Effector memory CD8-positive, alpha-beta T cell (primary cell): ENCODE measurements around the gene THSD4.

Experiments used
- ATAC-seq: fragments of 150-1000 bp; cut with Tn5 transposase; replicated peaks from 2 replicates; pipeline ENCODE4 v1.10.0; 2021; ENCODE audit warnings: mild to moderate bottlenecking, moderate library complexity
- DNase-seq, 3 experiments: peaks; one replicate each; pipeline ENCODE4 v3.0.0; 2021
- H3K27ac Mint-ChIP-seq, 2 donors: one replicate each; pipeline ENCODE4 v1.8.0; 2022; ENCODE audit warnings: mild to moderate bottlenecking in 2 of 2, mixed read lengths in 2 of 2, moderate library complexity in 2 of 2
- H3K27me3 Mint-ChIP-seq, 2 donors: one replicate each; pipeline ENCODE4 v1.8.0; 2022; ENCODE audit warnings: mixed read lengths in 2 of 2
- H3K36me3 Mint-ChIP-seq: one replicate; pipeline ENCODE4 v1.8.0; 2022; ENCODE audit warnings: mild to moderate bottlenecking, moderate library complexity, mixed read lengths; ENCODE audit not compliant: insufficient read depth
- H3K4me1 Mint-ChIP-seq, 2 donors: one replicate each; pipeline ENCODE4 v1.8.0; 2022; ENCODE audit warnings: low read depth in 2 of 2, mixed read lengths in 2 of 2
- H3K4me3 Mint-ChIP-seq, 2 donors: one replicate each; pipeline ENCODE4 v1.8.0; 2022; ENCODE audit warnings: mild to moderate bottlenecking in 2 of 2, mixed read lengths in 2 of 2, moderate library complexity in 2 of 2
- H3K9me3 Mint-ChIP-seq, 2 donors: one replicate each; pipeline ENCODE4 v1.8.0; 2022; ENCODE audit warnings: mixed read lengths in 2 of 2

THSD4 gene

DNA sequence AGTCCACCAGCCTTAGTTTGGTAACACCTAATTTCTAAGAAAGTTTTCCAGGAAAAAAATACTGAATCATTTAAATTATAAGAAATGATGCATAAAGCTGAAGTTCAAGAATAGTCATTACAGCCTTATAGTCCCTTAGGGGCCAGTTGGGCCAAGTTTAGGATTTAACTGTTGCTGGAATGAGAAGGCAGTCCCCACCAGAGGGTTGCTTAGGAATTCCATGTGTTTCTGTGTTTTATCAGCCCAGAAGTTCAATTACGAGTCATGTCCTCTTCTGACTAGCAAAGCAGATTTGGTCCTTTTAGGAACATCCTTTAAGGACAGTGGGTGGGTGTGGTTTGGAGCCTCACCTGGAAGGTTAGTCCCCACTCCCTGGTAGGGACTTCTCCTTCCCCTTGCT lies 638.1 kb downstream of the THSD4 start:
- ATAC-seq, result no peak
- no peaks in the 10 kb centered on the region for H3K4me1 Mint-ChIP-seq
- H3K36me3 Mint-ChIP-seq, result peaks cover 2% of the 10 kb centered on the region
- peaks cover 18 to 29% of the 10 kb centered on the region in 2 donors for H3K27me3 Mint-ChIP-seq
- no peaks in the 10 kb centered on the region for H3K9me3 Mint-ChIP-seq
- no peak overlapping the region for H3K27ac Mint-ChIP-seq
- H3K4me3 Mint-ChIP-seq, result no peak overlapping the region
- DNase-seq, result no peak

DNA sequence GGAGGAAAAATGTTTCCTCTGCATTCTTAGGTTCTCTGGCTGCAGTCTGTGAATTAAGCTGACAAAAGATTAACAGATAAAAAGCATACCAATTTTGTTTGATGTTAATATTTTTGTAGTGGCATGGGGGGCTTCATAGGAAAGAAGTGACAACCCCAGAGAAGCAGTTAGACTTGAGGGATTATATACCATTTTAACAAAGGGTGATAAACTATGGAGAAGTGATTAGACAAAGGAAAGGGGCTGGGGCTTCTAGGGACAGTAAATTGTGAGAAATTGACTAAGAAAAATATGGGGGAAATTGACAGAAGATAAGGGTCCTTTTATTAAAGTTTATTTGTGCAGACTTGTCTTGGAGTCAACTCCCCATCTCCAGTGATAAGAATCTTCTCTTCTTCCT lies 639.4 kb downstream of the THSD4 start:
- H3K4me1 Mint-ChIP-seq, result no peaks in the 10 kb centered on the region

DNA sequence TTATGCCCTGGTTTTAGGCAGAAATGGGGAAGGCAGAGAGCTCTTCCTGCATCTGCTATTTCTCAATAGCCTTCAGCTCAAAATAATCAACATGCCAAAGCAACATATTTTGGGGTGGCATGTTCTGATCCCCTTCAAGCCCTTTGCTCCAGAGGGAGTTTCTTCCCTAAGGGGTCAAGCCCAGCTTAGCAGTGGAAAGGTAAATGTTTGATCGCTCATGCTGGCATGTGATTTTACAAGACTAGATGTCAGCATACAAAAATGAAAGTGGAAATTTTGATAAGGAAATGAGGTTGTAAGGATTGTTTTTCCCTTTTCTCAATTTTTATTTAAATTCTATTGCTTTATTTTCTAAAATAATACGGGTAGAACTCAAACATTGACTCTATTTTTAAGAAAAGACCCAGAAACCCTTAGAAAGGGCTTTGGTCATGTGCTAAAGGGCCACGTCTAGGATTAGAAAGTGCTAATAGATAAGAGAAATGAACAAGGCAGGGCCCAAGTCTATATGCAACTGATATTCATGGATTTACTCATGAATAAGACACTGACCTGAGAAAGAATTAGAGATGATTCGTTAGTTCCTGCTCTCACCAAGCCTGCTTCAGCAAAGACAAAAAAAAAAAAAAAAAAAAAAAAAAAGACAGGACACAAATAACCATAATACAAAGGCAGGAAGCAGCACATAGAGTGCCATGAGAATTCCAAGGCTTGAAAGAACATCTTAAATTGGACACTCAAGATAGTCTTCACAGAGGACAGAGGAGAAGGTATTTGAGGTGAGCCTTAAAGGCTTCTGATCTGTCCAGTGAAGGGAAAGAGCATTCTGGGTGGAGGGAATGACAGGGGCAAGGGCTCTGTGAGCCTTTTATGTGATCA lies 640.1 kb downstream of the THSD4 start:
- Mint-ChIP-seq H3K27ac (no peak overlapping the region), H3K27me3 (peaks cover 16 to 19% of the 10 kb centered on the region in 2 donors), H3K4me1 (no peaks in the 10 kb centered on the region), H3K9me3 (peaks cover under 1% of the 10 kb centered on the region in 2 donors), H3K36me3 (peaks cover 2% of the 10 kb centered on the region), H3K4me3 (no peak overlapping the region)
- no peak for DNase-seq
- ATAC-seq, result no peak

More for the DNA sequence above, 639.4 kb downstream of the THSD4 start:
- no peak for DNase-seq
- no peak overlapping the region for H3K27ac Mint-ChIP-seq
- no peak overlapping the region for H3K4me3 Mint-ChIP-seq
- no peak for ATAC-seq
- peaks cover 17 to 18% of the 10 kb centered on the region in 2 donors for H3K27me3 Mint-ChIP-seq
- H3K36me3 Mint-ChIP-seq, result peaks cover 2% of the 10 kb centered on the region
- no peaks in the 10 kb centered on the region for H3K9me3 Mint-ChIP-seq

DNA sequence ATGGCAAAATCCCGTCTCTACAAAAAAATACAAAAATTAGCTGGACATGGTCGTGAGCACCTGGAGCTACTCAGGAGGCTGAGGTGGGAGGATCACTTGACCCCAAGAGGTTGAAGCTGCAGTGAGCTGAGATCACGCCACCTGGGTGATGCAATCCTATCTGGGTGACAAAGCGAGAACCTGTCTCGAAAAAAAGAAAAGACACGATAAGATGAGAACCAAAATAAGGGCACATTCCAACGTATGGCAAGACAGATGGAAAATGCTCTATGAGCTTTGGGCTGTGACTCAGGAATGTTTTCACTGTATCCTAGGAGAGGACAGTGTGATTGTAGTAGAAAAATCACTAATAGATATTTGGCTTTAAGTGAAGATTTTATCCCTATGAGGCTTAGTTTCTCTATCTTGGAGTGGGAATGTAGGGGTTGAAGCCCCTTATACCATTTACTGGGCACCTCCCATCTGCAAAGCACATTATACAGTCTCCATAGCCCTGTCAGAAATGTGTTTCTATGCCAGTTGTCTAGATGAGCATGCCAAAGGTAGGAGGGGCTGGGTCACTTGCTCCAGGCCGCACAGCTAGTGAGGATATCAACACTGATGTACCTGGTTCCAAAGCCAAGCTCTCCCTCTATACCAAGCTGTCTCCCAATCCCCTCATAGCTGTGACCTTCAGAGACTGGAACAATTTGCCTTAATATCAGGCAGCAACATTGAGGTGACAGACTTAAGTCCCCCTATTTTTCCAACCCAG lies 641.5 kb downstream of the THSD4 start:
- H3K9me3 Mint-ChIP-seq, result peaks cover 3 to 11% of the 10 kb centered on the region in 2 donors
- no peak overlapping the region for H3K4me3 Mint-ChIP-seq
- DNase-seq, result no peak
- peaks cover 10 to 15% of the 10 kb centered on the region in 2 donors for H3K27me3 Mint-ChIP-seq
- H3K4me1 Mint-ChIP-seq, result no peaks in the 10 kb centered on the region
- no peaks in the 10 kb centered on the region for H3K36me3 Mint-ChIP-seq
- H3K27ac Mint-ChIP-seq, result no peak overlapping the region
- ATAC-seq, result no peak

GRCh38 chr15:71757741-71758530 lies 642.7 kb downstream of the THSD4 start:
- DNase-seq, result no peak
- Mint-ChIP-seq H3K36me3 (no peaks in the 10 kb centered on the region), H3K27ac (no peak overlapping the region), H3K27me3 (peaks cover 10 to 15% of the 10 kb centered on the region in 2 donors), H3K9me3 (peaks cover 3 to 11% of the 10 kb centered on the region in 2 donors), H3K4me3 (no peak overlapping the region), H3K4me1 (no peaks in the 10 kb centered on the region)
- no peak for ATAC-seq

DNA sequence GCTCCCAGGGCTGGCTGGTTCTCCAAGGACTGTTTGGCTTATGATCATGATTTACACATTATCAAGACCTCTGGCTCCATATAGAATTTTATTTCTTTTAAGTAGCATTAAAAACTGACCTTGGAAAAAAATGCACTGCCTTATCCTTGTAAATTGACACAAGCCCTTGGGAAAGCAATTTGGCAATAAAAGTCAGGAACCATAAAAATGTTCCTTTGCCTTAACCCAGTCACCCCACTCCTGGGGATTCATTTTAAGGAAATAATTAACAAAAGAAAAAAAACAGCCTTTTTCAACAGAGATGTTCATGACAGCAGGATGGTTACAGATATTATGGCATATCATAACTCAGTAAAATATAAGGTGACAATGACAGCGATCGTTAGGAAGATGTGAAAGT lies 643.4 kb downstream of the THSD4 start:
- no peak overlapping the region for H3K27ac Mint-ChIP-seq
- ATAC-seq (no peak), DNase-seq (no peak)
- peaks cover 3 to 11% of the 10 kb centered on the region in 2 donors for H3K9me3 Mint-ChIP-seq
- H3K4me1 Mint-ChIP-seq, result no peaks in the 10 kb centered on the region
- no peaks in the 10 kb centered on the region for H3K36me3 Mint-ChIP-seq
- no peak overlapping the region for H3K4me3 Mint-ChIP-seq
- peaks cover 10 to 15% of the 10 kb centered on the region in 2 donors for H3K27me3 Mint-ChIP-seq

GRCh38 chr15:71760852-71761251 lies 645.6 kb downstream of the THSD4 start:
- Mint-ChIP-seq H3K9me3 (peaks cover 3 to 11% of the 10 kb centered on the region in 2 donors), H3K27me3 (peaks cover 9 to 22% of the 10 kb centered on the region in 2 donors), H3K27ac (no peak overlapping the region), H3K4me1 (no peaks in the 10 kb centered on the region), H3K4me3 (no peak overlapping the region), H3K36me3 (no peaks in the 10 kb centered on the region)
- ATAC-seq, result no peak
- no peak for DNase-seq

GRCh38 chr15:71761649-71762048 lies 646.4 kb downstream of the THSD4 start:
- no peak overlapping the region for H3K4me3 Mint-ChIP-seq
- ATAC-seq, result no peak
- peaks cover 10 to 26% of the 10 kb centered on the region in 2 donors for H3K27me3 Mint-ChIP-seq
- peaks cover 3 to 11% of the 10 kb centered on the region in 2 donors for H3K9me3 Mint-ChIP-seq
- H3K4me1 Mint-ChIP-seq, result no peaks in the 10 kb centered on the region
- H3K36me3 Mint-ChIP-seq, result no peaks in the 10 kb centered on the region
- no peak for DNase-seq
- H3K27ac Mint-ChIP-seq, result no peak overlapping the region

- no peaks in the 10 kb centered on the region for H3K9me3 Mint-ChIP-seq
- ATAC-seq (no peak), DNase-seq (no peak)
- H3K4me3 Mint-ChIP-seq, result no peak overlapping the region
- H3K36me3 Mint-ChIP-seq, result no peaks in the 10 kb centered on the region
- H3K27ac Mint-ChIP-seq, result no peak overlapping the region
- H3K4me1 Mint-ChIP-seq, result no peaks in the 10 kb centered on the region
- H3K27me3 Mint-ChIP-seq, result peaks cover 20 to 41% of the 10 kb centered on the region in 2 donors
These were observed 652.9 kb downstream of the THSD4 start for GRCh38 chr15:71768184-71768583.

- ATAC-seq (no peak), DNase-seq (no peak)
- Mint-ChIP-seq H3K9me3 (no peaks in the 10 kb centered on the region), H3K36me3 (peaks cover 4% of the 10 kb centered on the region), H3K4me1 (no peaks in the 10 kb centered on the region), H3K27ac (no peak overlapping the region), H3K27me3 (peaks cover under 1 to 11% of the 10 kb centered on the region in 2 donors), H3K4me3 (no peak overlapping the region)
These were observed 658.1 kb downstream of the THSD4 start for GRCh38 chr15:71773206-71773859.

- Mint-ChIP-seq H3K9me3 (no peaks in the 10 kb centered on the region), H3K27ac (no peak overlapping the region)
- DNase-seq, result no peak
These were observed 660.6 kb downstream of the THSD4 start for GRCh38 chr15:71775856-71776255.

GRCh38 chr15:71776304-71776703 lies 661.0 kb downstream of the THSD4 start:
- H3K27me3 Mint-ChIP-seq, result peaks cover 8 to 15% of the 10 kb centered on the region in 2 donors
- H3K36me3 Mint-ChIP-seq, result peaks cover 4% of the 10 kb centered on the region
- DNase-seq, result no peak
- no peaks in the 10 kb centered on the region for H3K9me3 Mint-ChIP-seq
- H3K27ac Mint-ChIP-seq, result no peak overlapping the region
- no peak for ATAC-seq
- H3K4me3 Mint-ChIP-seq, result no peak overlapping the region
- H3K4me1 Mint-ChIP-seq, result peaks cover 0 to 7% of the 10 kb centered on the region in 2 donors

More at GRCh38 chr15:71775856-71776255, 660.6 kb downstream of the THSD4 start:
- H3K4me3 Mint-ChIP-seq, result no peak overlapping the region
- H3K4me1 Mint-ChIP-seq, result peaks cover 0 to 7% of the 10 kb centered on the region in 2 donors
- peaks cover 4% of the 10 kb centered on the region for H3K36me3 Mint-ChIP-seq
- peaks cover 3 to 15% of the 10 kb centered on the region in 2 donors for H3K27me3 Mint-ChIP-seq
- ATAC-seq, result no peak
